ENCODE measurements around the gene FOXO6. TPM values are rescaled to one million over a fixed set of nuclear protein-coding genes. Genes with fewer than 3 reads are reported as not detected.

FOXO6 gene
- total and polyA plus RNA-seq, 2 experiments from 2014 or later = 0.68 to 4.2 TPM

- Histone ChIP-seq H3K79me2 (replicated peaks; ENCODE audit: insufficient read depth) (no peaks in the 10 kb centered on the region), H4K20me1 (replicated peaks; ENCODE audit: insufficient read depth) (no peaks in the 10 kb centered on the region), H2AFZ (peak overlapping the region; percentile 47; the same call in 1 of the 2 replicates), H3K27ac (ENCODE audit: low read depth) (no peak overlapping the region), H3K4me1 (ENCODE audit: insufficient read depth) (no peaks in the 10 kb centered on the region), H3K4me2 (no peak overlapping the region), H3K36me3 (ENCODE audit: insufficient read depth) (no peaks in the 10 kb centered on the region), H3K9me2 (ENCODE audit: insufficient read depth) (no peaks in the 10 kb centered on the region), H3F3A (replicated peaks; ENCODE audit: low read depth) (no peaks in the 10 kb centered on the region), H3K27me3 (ENCODE audit: insufficient read depth) (no peaks in the 10 kb centered on the region), H3K4me3 (no peak overlapping the region)
- H3K36me3 Mint-ChIP-seq (ENCODE audit: low read depth) = no peaks in the 10 kb centered on the region
- TF ChIP-seq CTCF (conservative IDR thresholded peaks at IDR 0.05; ENCODE audit: low read depth in 2 of 2) = no peak
- TF ChIP-seq ZNF114 (CRISPR knock-in tag; IDR thresholded peaks at IDR 0.05) = no peak
- no peak for TF ChIP-seq REST (IDR thresholded peaks at IDR 0.05; ENCODE audit: unreplicated experiment)
- TF ChIP-seq POLR2AphosphoS5 (IDR thresholded peaks at IDR 0.05; ENCODE audit: low read depth) = no peak
- no peak for TF ChIP-seq ETS1 (IDR thresholded peaks at IDR 0.05)
- TF ChIP-seq NANOG (IDR thresholded peaks at IDR 0.05; ENCODE audit: borderline replicate concordance) = no peak
- no peak for TF ChIP-seq EZH2 (IDR thresholded peaks at IDR 0.05; ENCODE audit: low read depth, unreplicated experiment)
- no peak for TF ChIP-seq JUNB (IDR thresholded peaks at IDR 0.05; ENCODE audit: unreplicated experiment)
- DNase-seq (ENCODE audit: low spot score) (no peak), ATAC-seq (no peak)
- peaks cover 8% of the 10 kb centered on the region for H3K4me1 Mint-ChIP-seq
- no peak overlapping the region for H3K4me3 Mint-ChIP-seq
- peaks cover 7% of the 10 kb centered on the region for H3K9me3 Mint-ChIP-seq
- H3K27ac Mint-ChIP-seq = no peak overlapping the region
- peaks cover 10% of the 10 kb centered on the region for H3K27me3 Mint-ChIP-seq (ENCODE audit: insufficient read depth, low read depth, poor library complexity)
Observed at GRCh38 chr1:41333146-41333784, 28.0 kb upstream of the FOXO6 start.

GRCh38 chr1:41338820-41339219 lies 22.4 kb upstream of the FOXO6 start:
- Histone ChIP-seq H3K4me2 (no peak overlapping the region), H2AFZ (no peak overlapping the region), H3F3A (replicated peaks; ENCODE audit: low read depth) (no peaks in the 10 kb centered on the region), H4K20me1 (replicated peaks; ENCODE audit: insufficient read depth) (no peaks in the 10 kb centered on the region), H3K9me2 (ENCODE audit: insufficient read depth) (no peaks in the 10 kb centered on the region), H3K27me3 (ENCODE audit: insufficient read depth) (no peaks in the 10 kb centered on the region), H3K27ac (ENCODE audit: low read depth) (no peak overlapping the region), H3K4me1 (ENCODE audit: insufficient read depth) (no peaks in the 10 kb centered on the region), H3K4me3 (no peak overlapping the region), H3K79me2 (replicated peaks; ENCODE audit: insufficient read depth) (no peaks in the 10 kb centered on the region), H3K36me3 (ENCODE audit: insufficient read depth) (no peaks in the 10 kb centered on the region)
- Mint-ChIP-seq H3K27ac (no peak overlapping the region), H3K4me3 (no peak overlapping the region), H3K4me1 (peaks cover 7% of the 10 kb centered on the region), H3K27me3 (ENCODE audit: insufficient read depth, low read depth, poor library complexity) (peaks cover 7% of the 10 kb centered on the region), H3K9me3 (peaks cover 14% of the 10 kb centered on the region), H3K36me3 (ENCODE audit: low read depth) (no peaks in the 10 kb centered on the region; the same call in 2 of the 3 replicates)
- no peak for DNase-seq (ENCODE audit: low spot score)
- no peak for ATAC-seq
- TF ChIP-seq CTCF (conservative IDR thresholded peaks at IDR 0.05; ENCODE audit: low read depth in 2 of 2) = no peak
- TF ChIP-seq POLR2AphosphoS5 (IDR thresholded peaks at IDR 0.05; ENCODE audit: low read depth) = no peak
- no peak for TF ChIP-seq ZNF114 (CRISPR knock-in tag; IDR thresholded peaks at IDR 0.05)
- no peak for TF ChIP-seq REST (IDR thresholded peaks at IDR 0.05; ENCODE audit: unreplicated experiment)
